ENCODE measurements around the gene CAMK2D. TPM values are rescaled to one million over a fixed set of nuclear protein-coding genes. Genes with fewer than 3 reads are reported as not detected.

Gene CAMK2D
- total RNA-seq, 1 experiment from 2014 or later = 35.8 TPM

DNA sequence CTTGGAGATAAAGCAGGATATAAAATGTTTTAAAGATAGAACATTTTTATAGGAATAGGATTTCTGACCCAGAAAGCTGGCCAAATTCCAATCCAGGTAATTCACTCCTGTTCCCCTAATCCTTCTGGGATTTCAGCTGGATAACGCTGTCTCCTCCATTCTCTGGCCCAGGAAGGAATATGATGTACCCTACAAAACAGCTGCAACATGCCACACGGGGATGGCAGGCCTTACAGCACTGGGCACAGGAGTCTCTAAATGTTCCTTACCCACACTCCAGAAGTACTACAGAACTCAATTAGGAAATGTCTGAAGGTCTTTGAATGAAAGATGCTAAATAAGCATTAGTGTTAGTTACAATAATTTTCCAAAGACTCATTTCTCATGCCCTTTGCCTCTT lies 15.8 kb downstream of the CAMK2D start:
- ChIA-PET POLR2A (ENCODE audit: low non-redundant PET) (no interaction called here), CTCF (no interaction called here)
- H3K4me3 ChIP-seq (ENCODE audit: low read depth, low read length, poor library complexity, severe bottlenecking) = no peak overlapping the region
- no peak for DNase-seq (ENCODE audit: low spot score)
- H3K27ac ChIP-seq (ENCODE audit: low read depth, low read length, poor library complexity, severe bottlenecking) = no peak overlapping the region
- TF ChIP-seq, protein P1, sequence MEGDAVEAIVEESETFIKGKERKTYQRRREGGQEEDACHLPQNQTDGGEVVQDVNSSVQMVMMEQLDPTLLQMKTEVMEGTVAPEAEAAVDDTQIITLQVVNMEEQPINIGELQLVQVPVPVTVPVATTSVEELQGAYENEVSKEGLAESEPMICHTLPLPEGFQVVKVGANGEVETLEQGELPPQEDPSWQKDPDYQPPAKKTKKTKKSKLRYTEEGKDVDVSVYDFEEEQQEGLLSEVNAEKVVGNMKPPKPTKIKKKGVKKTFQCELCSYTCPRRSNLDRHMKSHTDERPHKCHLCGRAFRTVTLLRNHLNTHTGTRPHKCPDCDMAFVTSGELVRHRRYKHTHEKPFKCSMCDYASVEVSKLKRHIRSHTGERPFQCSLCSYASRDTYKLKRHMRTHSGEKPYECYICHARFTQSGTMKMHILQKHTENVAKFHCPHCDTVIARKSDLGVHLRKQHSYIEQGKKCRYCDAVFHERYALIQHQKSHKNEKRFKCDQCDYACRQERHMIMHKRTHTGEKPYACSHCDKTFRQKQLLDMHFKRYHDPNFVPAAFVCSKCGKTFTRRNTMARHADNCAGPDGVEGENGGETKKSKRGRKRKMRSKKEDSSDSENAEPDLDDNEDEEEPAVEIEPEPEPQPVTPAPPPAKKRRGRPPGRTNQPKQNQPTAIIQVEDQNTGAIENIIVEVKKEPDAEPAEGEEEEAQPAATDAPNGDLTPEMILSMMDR (conservative IDR thresholded peaks at IDR 0.05; ENCODE audit: low read depth, low read length) = no peak
- no peak for TF ChIP-seq EZH2 (IDR thresholded peaks at IDR 0.05; ENCODE audit: borderline replicate concordance, low read depth, low read length, poor library complexity, severe bottlenecking)
- peaks cover 4% of the 10 kb centered on the region for H3K4me1 ChIP-seq (ENCODE audit: insufficient read depth, low read length, poor library complexity, severe bottlenecking)
- no peaks in the 10 kb centered on the region for H3K27me3 ChIP-seq (replicated peaks; ENCODE audit: insufficient read depth, low read depth, low read length, poor library complexity)
- H3K36me3 ChIP-seq (ENCODE audit: insufficient read depth, low read length, poor library complexity, severe bottlenecking) = no peaks in the 10 kb centered on the region
- BruUV-seq (replicated peaks) = no TSS peak
- intact Hi-C loops (cut with micrococcal nuclease; ENCODE audit: unreplicated experiment) = no loop called here
- H3K9me3 ChIP-seq (ENCODE audit: low read depth, low read length, poor library complexity, severe bottlenecking) = no peaks in the 10 kb centered on the region

DNA sequence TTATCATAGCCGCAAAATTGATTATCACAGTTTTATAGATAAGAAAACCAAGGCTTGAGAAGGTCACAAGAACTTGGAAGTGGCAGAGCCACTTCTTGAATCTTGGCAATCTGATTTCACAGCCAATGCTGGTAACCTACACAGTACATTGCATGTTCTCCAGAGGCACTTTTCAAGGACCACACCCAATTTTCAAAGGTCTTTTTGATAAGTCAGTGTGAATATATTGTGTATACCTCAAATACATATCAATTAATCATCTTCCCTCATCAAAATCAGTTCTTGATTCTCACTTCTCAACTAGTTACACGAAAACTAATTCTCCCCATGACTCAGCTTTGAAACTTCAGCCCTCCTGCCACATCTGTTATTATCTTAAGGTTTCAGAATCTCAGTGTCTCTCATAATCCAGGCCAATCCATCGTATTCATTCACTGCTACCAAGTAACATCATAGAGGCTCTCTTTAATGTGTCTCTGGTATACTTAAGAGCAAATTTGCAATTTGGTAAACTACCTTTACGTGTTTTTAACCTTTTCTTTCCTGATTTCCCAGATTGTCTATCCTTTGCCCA lies 16.8 kb downstream of the CAMK2D start:
- Histone ChIP-seq H3K36me3 (ENCODE audit: insufficient read depth, low read length, poor library complexity, severe bottlenecking) (no peaks in the 10 kb centered on the region), H3K4me1 (ENCODE audit: insufficient read depth, low read length, poor library complexity, severe bottlenecking) (peaks cover 4% of the 10 kb centered on the region), H3K27ac (ENCODE audit: low read depth, low read length, poor library complexity, severe bottlenecking) (no peak overlapping the region), H3K4me3 (ENCODE audit: low read depth, low read length, poor library complexity, severe bottlenecking) (no peak overlapping the region), H3K9me3 (ENCODE audit: low read depth, low read length, poor library complexity, severe bottlenecking) (no peaks in the 10 kb centered on the region), H3K27me3 (replicated peaks; ENCODE audit: insufficient read depth, low read depth, low read length, poor library complexity) (no peaks in the 10 kb centered on the region)
- ChIA-PET POLR2A (ENCODE audit: low non-redundant PET) (no interaction called here), CTCF (no interaction called here)
- no peak for TF ChIP-seq EZH2 (IDR thresholded peaks at IDR 0.05; ENCODE audit: borderline replicate concordance, low read depth, low read length, poor library complexity, severe bottlenecking)
- TF ChIP-seq, protein P1 (conservative IDR thresholded peaks at IDR 0.05; ENCODE audit: low read depth, low read length) = no peak
- BruUV-seq (replicated peaks) = no TSS peak
- DNase-seq (ENCODE audit: low spot score) = no peak
- intact Hi-C loops (cut with micrococcal nuclease; ENCODE audit: unreplicated experiment) = no loop called here

DNA sequence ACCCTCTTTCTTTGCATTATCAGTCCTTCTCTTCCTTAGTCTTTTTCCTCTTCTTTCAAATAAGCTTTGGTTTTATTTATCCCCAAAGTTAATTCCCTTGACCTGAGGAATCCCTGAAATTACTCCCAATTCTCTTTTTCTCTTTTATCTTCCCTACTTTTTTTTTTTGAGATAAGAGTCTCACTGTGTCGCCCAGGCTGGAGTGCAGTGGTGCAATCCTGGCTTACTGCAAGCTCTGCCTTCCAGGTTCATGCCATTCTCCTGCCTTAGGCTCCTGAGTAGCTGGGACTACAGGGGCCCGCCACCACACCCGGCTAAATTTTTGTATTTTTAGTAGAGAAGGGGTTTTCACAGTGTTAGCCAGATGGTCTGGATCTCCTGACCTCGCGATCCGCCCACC lies 17.8 kb downstream of the CAMK2D start:
- no peak for TF ChIP-seq EZH2 (IDR thresholded peaks at IDR 0.05; ENCODE audit: borderline replicate concordance, low read depth, low read length, poor library complexity, severe bottlenecking)
- TF ChIP-seq, protein P1 (conservative IDR thresholded peaks at IDR 0.05; ENCODE audit: low read depth, low read length) = no peak
- intact Hi-C loops (cut with micrococcal nuclease; ENCODE audit: unreplicated experiment) = no loop called here

More for the DNA sequence above, 17.8 kb downstream of the CAMK2D start:
- H3K36me3 ChIP-seq (ENCODE audit: insufficient read depth, low read length, poor library complexity, severe bottlenecking) = no peaks in the 10 kb centered on the region
- ChIA-PET CTCF (no interaction called here), POLR2A (ENCODE audit: low non-redundant PET) (no interaction called here)
- BruUV-seq (replicated peaks) = no TSS peak
- no peak overlapping the region for H3K27ac ChIP-seq (ENCODE audit: low read depth, low read length, poor library complexity, severe bottlenecking)
- no peaks in the 10 kb centered on the region for H3K27me3 ChIP-seq (replicated peaks; ENCODE audit: insufficient read depth, low read depth, low read length, poor library complexity)
- H3K4me1 ChIP-seq (ENCODE audit: insufficient read depth, low read length, poor library complexity, severe bottlenecking) = peaks cover 12% of the 10 kb centered on the region
- no peak overlapping the region for H3K4me3 ChIP-seq (ENCODE audit: low read depth, low read length, poor library complexity, severe bottlenecking)
- no peak for DNase-seq (ENCODE audit: low spot score)
- H3K9me3 ChIP-seq (ENCODE audit: low read depth, low read length, poor library complexity, severe bottlenecking) = no peaks in the 10 kb centered on the region
